NCI-H146 treated with DMSO at 0.1 percent for 48 hours (cell line): Measurements from ENCODE around the gene TUBB.
"Not testable (repeated sequence)": the region's sequence is repeated elsewhere in the genome, so short reads cannot be mapped to it uniquely, and the experiment has no call there.

Experiments used
- DNase-seq: peaks from one replicate; lab custom pipeline; 2025; ENCODE audit not compliant: unreplicated experiment; lab: John Stamatoyannopoulos, UW

TUBB gene

GRCh38 chr6:30759575-30760239, 39.6 kb downstream of the TUBB start:
- DNase-seq: no peak

GRCh38 chr6:30760549-30760948, 40.4 kb downstream of the TUBB start:
- DNase-seq: no peak

- DNase-seq: no peak
Observed at GRCh38 chr6:30761791-30762429, 41.8 kb downstream of the TUBB start.

- DNase-seq: no peak
Observed at GRCh38 chr6:30763155-30763617, 43.0 kb downstream of the TUBB start.

- peak; percentile 86 for DNase-seq
Observed at GRCh38 chr6:30763618-30764489, 43.7 kb downstream of the TUBB start.

- not testable (repeated sequence) for DNase-seq
Observed at GRCh38 chr6:30764490-30765043, 44.4 kb downstream of the TUBB start.

GRCh38 chr6:30765495-30765894, 45.3 kb downstream of the TUBB start:
- not testable (repeated sequence) for DNase-seq

- no peak for DNase-seq
Observed at GRCh38 chr6:30766461-30767157, 46.5 kb downstream of the TUBB start.

- DNase-seq: no peak
Observed at GRCh38 chr6:30767158-30767943, 47.2 kb downstream of the TUBB start.

GRCh38 chr6:30767944-30768301, 47.8 kb downstream of the TUBB start:
- DNase-seq: no peak

- no peak for DNase-seq
Observed at GRCh38 chr6:30768634-30769087, 48.5 kb downstream of the TUBB start.

- no peak for DNase-seq
Observed at GRCh38 chr6:30769088-30769852, 49.1 kb downstream of the TUBB start.

GRCh38 chr6:30769853-30770524, 49.8 kb downstream of the TUBB start:
- DNase-seq: no peak

GRCh38 chr6:30770592-30770991, 50.4 kb downstream of the TUBB start:
- DNase-seq: no peak

- no peak for DNase-seq
Observed at GRCh38 chr6:30774701-30775100, 54.5 kb downstream of the TUBB start.
